Bronchial epithelial cell (primary cell): ENCODE measurements around the gene TOM1L2. TPM values are rescaled to one million over a fixed set of nuclear protein-coding genes. Genes with fewer than 3 reads are reported as not detected.

Experiments used
- DNase-seq: peaks from one replicate; pipeline ENCODE4 v3.0.0-alpha.2; 2010; ENCODE audit warnings: low read depth
- FAIRE-seq: peaks from 2 replicates; lab custom pipeline; 2011; peaks lifted over from hg19 to GRCh38; lab: Jason Lieb, UNC
- H3K27me3 ChIP-seq: 2 replicates; pipeline ENCODE4 v1.5.1; 2011; ENCODE audit warnings: low read length; ENCODE audit not compliant: control insufficient read depth, insufficient read depth
- H3K36me3 ChIP-seq: 2 replicates; pipeline ENCODE4 v1.5.1; 2011; ENCODE audit warnings: low read length; ENCODE audit not compliant: control insufficient read depth, insufficient read depth
- H3K4me3 ChIP-seq: 2 replicates; pipeline ENCODE4 v1.5.1; 2011; ENCODE audit warnings: mild to moderate bottlenecking, low read depth, low read length, control low read depth
- CTCF ChIP-seq: IDR thresholded peaks from 2 replicates; pipeline ENCODE4 v1.5.1; 2011; ENCODE audit warnings: mild to moderate bottlenecking, moderate library complexity, low read length, control low read depth, inconsistent platforms; ENCODE audit not compliant: insufficient read depth, severe bottlenecking
- total RNA-seq: library from RNA; depleted of rRNA; stranded (reverse); fragments of >200 nt; gene quantifications from 2 replicates; pipeline ENCODE4 v1.2.1, GENCODE V29; 2014

TOM1L2 gene
- total RNA-seq, 1 donor from 2014 or later, result 12.4 TPM

- Histone ChIP-seq H3K36me3 (no peaks in the 10 kb centered on the region), H3K4me3 (no peak overlapping the region), H3K27me3 (no peaks in the 10 kb centered on the region)
- peak; percentile 69 for DNase-seq
- no peak for FAIRE-seq
- TF ChIP-seq CTCF, result no peak
Observed at GRCh38 chr17:17935321-17936271, 36.6 kb downstream of the TOM1L2 start.

DNA sequence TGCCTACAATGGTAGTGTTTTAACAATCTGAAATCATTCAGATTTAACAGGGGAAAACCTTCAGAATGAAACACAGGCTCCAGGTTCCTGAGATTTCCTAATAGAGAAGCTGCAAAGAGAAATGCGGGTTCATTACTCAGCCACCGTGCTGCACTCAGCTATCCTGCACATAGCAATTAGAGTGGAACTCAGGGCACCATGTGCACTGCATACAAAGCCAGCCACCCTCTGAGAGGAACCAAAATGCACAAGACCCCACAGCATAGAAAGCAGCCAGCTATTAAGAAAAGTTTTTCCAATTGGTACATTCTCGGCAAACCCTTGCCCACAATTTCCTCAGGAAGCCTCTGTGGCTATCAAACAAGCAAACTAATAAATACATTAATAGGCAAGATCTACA is 37.4 kb downstream of the TOM1L2 start:
- FAIRE-seq (no peak), DNase-seq (no peak)
- TF ChIP-seq CTCF, result no peak
- H3K27me3 ChIP-seq, result no peaks in the 10 kb centered on the region
- H3K36me3 ChIP-seq, result no peaks in the 10 kb centered on the region
- H3K4me3 ChIP-seq, result no peak overlapping the region

DNA sequence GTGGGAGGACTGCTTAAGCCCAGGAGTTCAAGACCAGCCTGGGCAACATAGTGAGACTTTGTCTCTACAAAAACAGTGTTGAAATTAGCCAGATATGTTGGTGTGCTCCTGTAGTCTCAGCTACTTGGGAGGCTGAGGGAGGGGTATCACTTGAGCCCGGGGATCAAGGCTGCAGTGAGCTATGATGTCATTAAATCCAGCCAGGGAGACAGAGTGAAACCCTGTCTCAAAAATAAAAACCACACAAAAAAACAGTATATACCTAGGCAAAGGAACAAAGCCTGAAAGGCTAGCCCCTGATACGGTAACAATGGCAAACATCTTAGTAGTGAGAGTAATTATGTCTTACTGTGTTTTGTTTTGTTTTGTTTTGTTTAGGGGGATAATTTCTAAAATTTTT is 38.0 kb downstream of the TOM1L2 start:
- no peaks in the 10 kb centered on the region for H3K27me3 ChIP-seq
- DNase-seq (no peak), FAIRE-seq (no peak)
- no peak for TF ChIP-seq CTCF
- H3K4me3 ChIP-seq, result no peak overlapping the region
- H3K36me3 ChIP-seq, result no peaks in the 10 kb centered on the region

- no peak for DNase-seq
- no peak for TF ChIP-seq CTCF
- Histone ChIP-seq H3K4me3 (no peak overlapping the region), H3K27me3 (no peaks in the 10 kb centered on the region), H3K36me3 (no peaks in the 10 kb centered on the region)
- FAIRE-seq, result no peak
Observed at GRCh38 chr17:17933775-17934174, 38.4 kb downstream of the TOM1L2 start.

DNA sequence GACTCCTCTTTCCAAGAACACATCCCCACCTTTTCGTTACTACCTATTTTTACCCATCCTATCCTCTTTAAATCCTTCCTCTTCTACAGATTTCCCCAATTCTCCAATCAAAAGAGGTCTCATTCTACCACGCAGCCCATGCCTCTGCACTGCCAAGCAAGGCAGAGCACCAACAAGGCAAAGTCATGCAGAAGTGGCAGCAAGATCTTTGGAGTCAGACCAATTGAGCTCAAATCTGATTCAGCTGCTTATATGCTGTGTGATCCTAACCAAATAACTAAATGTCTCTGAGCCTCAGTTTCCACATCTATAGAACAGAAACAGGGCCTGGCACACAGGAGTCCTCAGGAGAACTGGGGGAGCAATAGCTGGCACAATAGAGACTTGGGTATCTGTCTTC is 41.0 kb downstream of the TOM1L2 start:
- FAIRE-seq (no peak), DNase-seq (no peak)
- Histone ChIP-seq H3K27me3 (no peaks in the 10 kb centered on the region), H3K4me3 (no peak overlapping the region), H3K36me3 (no peaks in the 10 kb centered on the region)
- TF ChIP-seq CTCF, result no peak
